ENCODE data around the gene PPP5C. TPM values are rescaled to one million over a fixed set of nuclear protein-coding genes. Genes with fewer than 3 reads are reported as not detected.

PPP5C gene
- total RNA-seq, 1 donor from 2014 or later: 77.3 TPM

GRCh38 chr19:46326608-46327007, 20.3 kb upstream of the PPP5C start:
- intact Hi-C loops (cut with DNase I): no loop called here
- no peak for DNase-seq (ENCODE audit: missing footprints)
- ATAC-seq: no peak

- no peak for ATAC-seq
- DNase-seq (ENCODE audit: missing footprints): no peak
- intact Hi-C loops (cut with DNase I): no loop called here
Observed at GRCh38 chr19:46328079-46328478, 18.8 kb upstream of the PPP5C start.

GRCh38 chr19:46330319-46330918, 16.5 kb upstream of the PPP5C start:
- ATAC-seq (no peak), DNase-seq (ENCODE audit: missing footprints) (no peak)
- intact Hi-C loops (cut with DNase I): no loop called here

DNA sequence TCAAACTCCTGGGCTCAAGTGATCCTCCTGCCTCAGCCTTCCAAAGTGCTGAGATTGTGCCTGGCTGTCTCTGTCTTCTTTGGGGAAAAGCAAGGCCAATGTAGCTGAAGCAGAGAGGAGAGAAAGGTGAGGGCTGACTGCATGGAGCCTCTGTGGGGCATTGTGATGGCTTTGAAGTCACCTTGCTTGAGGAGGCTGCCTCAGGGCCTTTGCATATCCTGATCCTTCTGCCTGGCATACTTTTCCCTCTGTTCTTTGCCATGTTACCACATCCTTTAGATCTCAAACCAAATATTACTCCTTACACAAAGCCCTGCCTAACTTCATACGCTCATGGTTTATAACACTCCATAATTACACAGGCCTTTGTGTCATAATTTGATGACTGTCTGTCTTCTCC, 9.4 kb upstream of the PPP5C start:
- intact Hi-C loops (cut with DNase I): no loop called here

GRCh38 chr19:46339446-46339845, 7.4 kb upstream of the PPP5C start:
- intact Hi-C loops (cut with DNase I): no loop called here
- DNase-seq (ENCODE audit: missing footprints): no peak
- ATAC-seq: no peak

More for the DNA sequence above, 9.4 kb upstream of the PPP5C start:
- no peak for ATAC-seq
- no peak for DNase-seq (ENCODE audit: missing footprints)

- intact Hi-C loops (cut with DNase I): no loop called here
- ATAC-seq (no peak), DNase-seq (ENCODE audit: missing footprints) (no peak)
Observed at GRCh38 chr19:46340051-46340659, 6.7 kb upstream of the PPP5C start.

DNA sequence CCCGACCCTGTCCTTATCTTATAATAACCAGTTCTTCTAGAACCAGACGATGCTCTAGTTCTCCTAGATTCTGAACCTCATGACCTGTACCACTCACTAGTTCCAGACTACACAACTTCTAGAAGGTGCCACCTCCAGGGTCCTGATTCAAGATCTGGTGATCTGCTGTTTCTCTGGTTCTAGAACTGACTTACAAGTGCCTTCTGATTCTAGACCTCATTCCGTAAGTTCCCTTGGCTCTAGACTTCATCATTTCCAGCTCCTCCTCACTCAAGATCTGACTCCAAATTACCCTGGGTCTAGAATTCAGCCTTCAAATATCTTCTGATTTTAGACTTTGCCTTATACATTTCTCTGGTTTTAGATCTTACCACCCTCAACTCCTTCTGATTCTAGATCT, 5.0 kb upstream of the PPP5C start:
- ATAC-seq (no peak), DNase-seq (ENCODE audit: missing footprints) (no peak)
- intact Hi-C loops (cut with DNase I): no loop called here

- DNase-seq (ENCODE audit: missing footprints): no peak
- intact Hi-C loops (cut with DNase I): no loop called here
- no peak for ATAC-seq
Observed at GRCh38 chr19:46344363-46344762, 2.5 kb upstream of the PPP5C start.

DNA sequence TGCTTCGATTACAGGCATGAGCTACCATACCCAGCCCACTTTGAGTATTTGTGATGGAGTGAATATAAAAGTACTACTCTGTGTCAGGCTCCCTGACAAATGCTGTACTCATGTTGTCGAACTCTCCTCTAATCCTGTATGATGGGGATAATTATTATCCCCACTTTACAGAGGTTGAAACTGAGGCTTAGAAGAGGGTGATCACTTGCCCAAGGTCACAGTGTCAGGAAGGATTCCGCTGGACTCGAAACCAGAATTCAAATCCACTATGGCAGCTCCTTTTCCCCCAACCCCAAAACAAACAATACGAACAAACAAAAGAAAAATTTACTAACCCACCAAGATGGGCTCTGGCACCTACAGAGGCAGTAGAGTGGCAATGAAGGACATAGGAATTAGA, 1.7 kb upstream of the PPP5C start:
- DNase-seq (ENCODE audit: missing footprints) (no peak), ATAC-seq (no peak)
- intact Hi-C loops (cut with DNase I): loop anchor here (5.0 kb wide), 2 partner anchors 43 to 63 kb away; no protein-coding TSS in a partner anchor

DNA sequence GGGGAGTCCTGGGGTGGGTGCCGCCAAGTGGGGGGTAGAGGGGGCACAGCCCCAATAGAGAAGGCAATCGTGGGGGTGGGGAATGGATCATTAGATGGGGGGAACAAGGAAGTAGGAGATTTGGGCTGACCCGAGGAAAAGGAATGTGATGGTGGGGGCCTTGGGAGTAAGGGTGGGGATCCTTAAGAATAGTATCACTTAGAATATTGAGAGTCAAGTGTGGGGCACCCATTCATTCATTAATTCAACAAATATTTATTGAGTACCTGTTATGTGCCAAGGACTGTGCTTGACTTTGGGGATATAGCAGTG, 641 bp downstream of the PPP5C start:
- intact Hi-C loops (cut with DNase I): loop anchor here (5.0 kb wide), 2 partner anchors 45 to 65 kb away; no protein-coding TSS in a partner anchor
- no peak for DNase-seq (ENCODE audit: missing footprints)
- ATAC-seq: no peak

DNA sequence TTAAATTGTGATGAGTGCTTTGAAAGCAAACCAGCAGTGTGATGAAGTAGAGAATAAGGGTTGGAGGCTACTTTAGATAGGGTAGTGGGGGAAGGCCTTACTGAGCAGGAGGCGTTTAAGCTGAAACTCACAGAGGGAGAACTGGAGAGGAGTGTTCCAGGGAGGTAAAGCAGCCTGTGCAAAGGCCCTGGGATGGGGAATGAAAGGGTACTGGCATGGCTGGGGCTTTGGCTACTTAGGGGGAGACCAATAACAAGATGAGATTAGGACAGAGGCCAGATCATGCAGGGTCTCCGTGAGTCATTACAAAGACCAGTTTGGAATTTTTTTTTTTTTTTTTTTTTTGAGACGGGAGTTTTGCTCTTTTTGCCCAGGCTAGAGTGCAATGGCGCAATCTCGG, 1.1 kb downstream of the PPP5C start:
- ATAC-seq (no peak), DNase-seq (ENCODE audit: missing footprints) (no peak)
- intact Hi-C loops (cut with DNase I): loop anchor here (5.0 kb wide), 2 partner anchors 46 to 66 kb away; no protein-coding TSS in a partner anchor

DNA sequence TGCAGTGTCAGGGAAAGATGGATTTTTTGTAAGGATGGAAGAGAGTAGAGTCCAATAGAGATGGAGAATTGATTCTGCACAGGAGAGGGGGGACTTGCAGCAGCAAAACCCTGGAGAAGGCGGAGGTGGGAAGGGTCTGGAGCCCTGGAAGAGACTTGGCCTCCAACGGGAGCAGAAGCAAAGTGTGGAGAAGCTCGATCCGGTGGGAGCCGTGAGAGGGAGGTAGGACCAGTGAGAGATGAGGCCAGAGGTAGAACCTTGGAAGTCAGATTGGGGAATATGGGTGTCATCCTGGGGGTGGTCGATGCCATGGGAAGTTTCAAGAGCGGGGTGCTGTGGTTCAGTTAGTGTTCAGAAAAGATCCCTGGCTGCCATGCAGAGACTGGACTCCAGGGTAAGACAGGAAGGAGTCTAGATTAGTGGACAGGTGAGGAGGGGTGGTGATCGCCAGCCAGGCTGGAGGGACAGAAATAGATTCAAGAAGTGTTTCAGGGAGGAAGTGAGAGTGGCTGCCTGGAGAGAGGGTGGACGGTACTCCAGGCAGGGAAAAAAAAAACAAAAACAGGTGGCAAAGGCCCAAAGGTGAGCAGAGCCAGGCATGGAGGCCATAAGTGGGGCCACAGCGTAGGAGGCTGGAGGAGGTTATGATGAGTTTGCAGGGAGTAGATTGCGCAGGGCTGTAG, 2.6 kb downstream of the PPP5C start:
- intact Hi-C loops (cut with DNase I): loop anchor here (5.0 kb wide), 2 partner anchors 47 to 67 kb away; no protein-coding TSS in a partner anchor
- DNase-seq (ENCODE audit: missing footprints): no peak
- ATAC-seq: no peak

- no peak for DNase-seq (ENCODE audit: missing footprints)
Observed at GRCh38 chr19:46350029-46350757, 3.3 kb downstream of the PPP5C start.

GRCh38 chr19:46350758-46351159, 3.9 kb downstream of the PPP5C start:
- no peak for DNase-seq (ENCODE audit: missing footprints)
- no peak for ATAC-seq
- intact Hi-C loops (cut with DNase I): no loop called here

More at GRCh38 chr19:46350029-46350757, 3.3 kb downstream of the PPP5C start:
- intact Hi-C loops (cut with DNase I): no loop called here
- ATAC-seq: no peak

DNA sequence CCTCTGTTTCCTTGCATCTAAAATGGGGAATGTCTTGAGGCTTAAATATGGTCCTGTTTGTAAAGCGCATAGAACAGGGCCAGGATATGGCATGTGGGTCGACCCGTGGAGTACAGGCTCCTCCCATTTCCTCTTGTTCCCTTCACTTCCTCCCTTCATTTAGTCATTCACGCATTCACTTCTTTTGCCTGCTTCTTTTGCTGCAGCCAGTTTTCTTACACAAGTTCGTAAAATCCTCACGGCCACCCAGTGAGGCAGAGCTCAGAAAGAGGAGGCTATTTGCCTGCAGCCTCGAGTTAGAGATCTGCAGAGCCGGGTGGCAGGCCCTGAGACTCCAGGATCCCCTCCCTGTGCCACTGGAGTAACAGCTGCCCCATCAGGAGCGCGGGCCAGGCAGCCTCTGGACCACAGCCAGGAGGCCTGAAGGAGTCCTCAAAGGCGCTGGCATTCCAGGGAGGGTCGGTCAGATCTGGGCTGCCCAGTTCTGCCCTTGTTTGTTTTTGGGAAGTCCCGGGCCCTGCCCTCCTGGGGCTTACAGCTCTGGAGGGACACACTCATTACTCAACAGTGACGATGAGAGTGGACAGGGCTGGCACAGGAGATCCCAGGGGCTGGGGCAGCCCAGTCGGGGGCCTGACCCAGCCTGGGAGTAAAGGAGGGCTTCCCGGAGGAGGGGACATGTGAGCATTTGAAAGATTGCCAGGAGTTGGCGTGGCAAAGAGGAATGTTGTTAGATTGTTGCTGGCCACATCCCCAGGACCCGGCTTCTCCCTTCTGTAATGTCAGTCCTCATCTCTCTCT, 4.6 kb downstream of the PPP5C start:
- DNase-seq (ENCODE audit: missing footprints): no peak
- no peak for ATAC-seq
- intact Hi-C loops (cut with DNase I): no loop called here

- ATAC-seq (no peak), DNase-seq (ENCODE audit: missing footprints) (no peak)
- intact Hi-C loops (cut with DNase I): no loop called here
Observed at GRCh38 chr19:46353730-46354528, 7.0 kb downstream of the PPP5C start.

DNA sequence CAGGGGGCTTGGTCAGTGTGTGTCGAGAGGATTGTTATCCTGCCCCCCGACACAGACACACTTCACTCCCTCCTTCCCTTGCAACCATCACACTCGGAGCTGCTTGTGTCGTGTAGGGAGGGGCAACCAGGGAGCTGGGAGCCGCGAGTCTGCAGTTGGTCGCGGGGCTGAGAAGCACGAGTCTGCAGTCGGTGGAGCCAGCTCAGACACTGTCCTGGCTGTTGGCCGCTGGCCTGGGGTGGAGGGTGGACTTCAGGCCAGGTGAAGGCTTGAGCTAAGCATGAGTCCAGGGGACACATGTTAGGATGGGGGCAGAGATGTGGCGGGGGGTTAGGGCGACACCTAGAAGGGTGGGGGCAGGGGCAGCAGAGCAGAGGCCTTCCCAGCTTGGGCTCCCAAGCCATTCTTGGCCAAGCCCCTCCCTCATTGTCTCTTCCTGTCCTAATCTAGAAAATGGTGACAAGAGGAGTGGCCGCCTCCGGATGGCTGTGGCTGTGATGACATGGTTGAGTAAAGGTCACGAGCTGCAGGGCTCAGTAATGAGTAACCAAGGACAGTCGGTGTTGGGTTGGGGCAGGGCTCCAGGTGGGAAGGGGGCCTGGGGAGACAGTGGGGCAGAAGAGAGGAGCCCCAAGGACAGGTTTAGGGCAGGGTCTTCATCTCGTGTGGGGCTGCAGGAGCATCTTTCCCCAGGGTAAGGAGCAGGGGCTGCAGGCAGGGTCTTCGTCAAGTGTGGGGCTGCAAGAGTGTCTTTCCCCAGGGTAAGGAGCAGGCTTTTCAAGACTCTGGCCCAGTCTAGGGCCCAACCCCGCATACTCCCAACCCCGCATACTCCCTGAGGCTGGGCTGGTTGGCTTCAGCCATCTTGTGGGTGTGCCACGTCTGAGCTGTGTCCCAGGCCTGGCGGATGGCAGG, 8.6 kb downstream of the PPP5C start:
- intact Hi-C loops (cut with DNase I): no loop called here
- ATAC-seq (no peak), DNase-seq (ENCODE audit: missing footprints) (no peak)
